H54 (cell line): ENCODE data around the gene KCNH5.
"Not testable (repeated sequence)": the region's sequence is repeated elsewhere in the genome, so short reads cannot be mapped to it uniquely, and the experiment has no call there.

Experiments used
- DNase-seq: peaks from one replicate; pipeline ENCODE4 v3.0.0; 2011; ENCODE audit warnings: low spot score, mixed read lengths; ENCODE audit not compliant: insufficient read length
- FAIRE-seq: peaks from 3 replicates; lab custom pipeline; 2011; peaks lifted over from hg19 to GRCh38; lab: Jason Lieb, UNC
- POLR2A ChIP-seq: IDR thresholded peaks from 2 replicates; pipeline ENCODE4 v1.6.1; 2011; ENCODE audit warnings: low read depth, mild to moderate bottlenecking, low read length

The KCNH5 gene

DNA sequence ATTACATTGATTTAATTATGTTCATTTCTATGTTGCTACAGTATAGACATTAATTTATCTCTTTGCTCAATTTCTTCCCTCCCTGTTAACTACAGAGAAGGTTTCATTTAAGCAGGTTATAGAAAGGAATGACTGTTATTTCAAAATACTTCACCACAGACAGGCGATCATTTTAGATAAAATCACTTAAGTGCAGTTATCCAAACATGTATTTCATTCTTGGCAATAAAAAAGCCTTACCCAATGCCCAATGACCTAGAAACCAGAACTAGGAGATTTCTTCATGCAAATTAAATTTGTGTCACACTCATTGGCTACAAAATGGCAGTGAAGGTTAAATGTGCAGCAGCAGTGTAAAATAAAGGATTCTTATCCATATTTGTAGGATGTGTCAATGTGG lies 266.4 kb downstream of the KCNH5 start:
- no peak for TF ChIP-seq POLR2A
- FAIRE-seq (no peak), DNase-seq (no peak)

DNA sequence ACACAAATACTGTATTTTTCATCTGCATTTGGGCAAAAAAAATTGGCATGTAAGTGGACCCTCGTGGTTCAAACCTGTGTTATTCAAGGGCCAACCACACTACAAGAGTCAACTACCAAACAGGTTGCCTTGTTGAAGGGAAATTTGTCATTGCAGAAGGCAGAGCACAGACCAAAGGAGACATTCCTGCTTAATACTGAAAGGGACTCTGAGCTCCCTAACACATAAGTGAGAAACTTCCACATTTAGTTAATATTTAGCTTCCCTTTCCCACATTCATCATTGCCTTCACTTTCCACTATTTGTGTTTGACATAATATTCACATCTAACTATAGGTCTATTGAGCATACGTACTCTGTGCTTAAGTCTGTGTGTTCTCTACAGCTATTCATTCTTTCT lies 266.9 kb downstream of the KCNH5 start:
- TF ChIP-seq POLR2A, result no peak
- no peak for DNase-seq
- FAIRE-seq, result no peak

DNA sequence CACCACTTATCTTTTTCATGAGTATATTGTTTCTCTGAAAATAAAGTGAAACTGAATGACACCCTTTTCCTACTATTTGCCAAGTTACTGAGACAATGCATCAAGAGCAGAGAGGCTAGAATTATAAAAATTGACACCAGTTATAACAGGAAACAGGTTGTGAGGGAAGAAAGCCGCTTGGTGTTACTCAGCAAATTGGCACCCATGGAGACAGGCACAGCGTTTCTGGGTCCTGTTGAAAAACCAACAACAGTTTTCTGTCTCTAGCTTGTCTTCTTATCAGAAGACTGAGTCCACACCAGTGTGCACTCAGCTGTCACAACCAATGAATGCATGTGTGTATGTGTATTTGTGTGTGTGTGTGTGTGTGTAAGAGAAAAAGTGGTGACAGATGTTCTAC lies 267.7 kb downstream of the KCNH5 start:
- no peak for TF ChIP-seq POLR2A
- no peak for FAIRE-seq
- DNase-seq, result no peak

DNA sequence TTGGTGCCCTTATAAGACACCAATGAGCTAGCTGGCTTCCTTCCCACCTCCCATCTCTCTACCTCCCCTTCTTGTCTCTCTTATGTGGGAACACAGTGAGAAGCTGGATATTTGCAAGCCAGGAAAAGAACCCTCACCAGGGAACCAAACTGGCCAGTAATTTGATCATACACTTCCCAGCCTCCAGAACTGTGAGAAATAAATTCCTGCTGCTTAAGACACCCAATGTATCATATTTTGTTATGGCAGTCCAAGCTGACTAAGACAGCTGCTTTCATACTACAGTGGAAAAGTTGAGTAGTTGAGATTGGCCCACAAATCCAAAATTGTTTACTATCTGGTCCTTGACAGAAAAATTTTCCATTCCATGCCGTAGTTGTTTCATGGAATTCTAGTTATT lies 269.0 kb downstream of the KCNH5 start:
- no peak for TF ChIP-seq POLR2A
- FAIRE-seq (no peak), DNase-seq (no peak)

DNA sequence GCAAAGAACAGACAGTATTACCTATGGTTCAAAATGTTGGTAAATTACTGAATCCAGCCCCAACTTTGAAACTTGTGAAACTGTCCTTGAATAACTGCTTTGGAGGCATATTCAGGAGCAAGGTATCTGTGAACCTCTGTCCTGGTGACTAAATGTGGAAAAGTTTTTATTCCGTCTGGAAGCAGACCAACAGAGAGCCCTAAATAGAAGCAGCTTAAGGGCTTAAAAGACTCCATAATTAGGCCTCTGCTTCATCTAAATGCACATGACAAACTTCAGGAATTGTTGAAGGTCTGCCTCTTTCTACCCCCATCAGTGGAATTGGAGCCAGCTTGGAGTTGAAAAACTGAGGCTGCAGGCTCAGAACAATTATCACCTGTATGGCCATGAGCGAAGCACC lies 276.5 kb downstream of the KCNH5 start:
- FAIRE-seq, result no peak
- DNase-seq, result no peak
- TF ChIP-seq POLR2A, result no peak

DNA sequence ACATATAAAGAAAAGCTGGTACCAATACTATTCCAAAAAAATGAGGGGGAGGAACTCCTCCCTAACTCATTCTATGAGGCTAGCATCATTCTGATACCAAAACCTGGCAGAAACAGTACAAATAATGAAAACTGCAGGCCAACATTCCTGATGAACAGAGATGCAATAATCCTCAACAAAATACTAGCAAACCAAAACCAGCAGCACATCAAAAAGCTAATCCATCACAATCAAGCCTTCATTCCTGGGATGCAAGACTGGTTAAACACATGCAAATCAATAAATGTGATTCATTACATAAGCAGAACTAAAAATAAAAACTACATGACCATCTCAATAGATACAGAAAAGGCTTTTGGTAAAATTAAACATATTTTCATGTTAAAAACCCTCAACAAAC lies 281.3 kb downstream of the KCNH5 start:
- no peak for FAIRE-seq
- DNase-seq, result no peak

DNA sequence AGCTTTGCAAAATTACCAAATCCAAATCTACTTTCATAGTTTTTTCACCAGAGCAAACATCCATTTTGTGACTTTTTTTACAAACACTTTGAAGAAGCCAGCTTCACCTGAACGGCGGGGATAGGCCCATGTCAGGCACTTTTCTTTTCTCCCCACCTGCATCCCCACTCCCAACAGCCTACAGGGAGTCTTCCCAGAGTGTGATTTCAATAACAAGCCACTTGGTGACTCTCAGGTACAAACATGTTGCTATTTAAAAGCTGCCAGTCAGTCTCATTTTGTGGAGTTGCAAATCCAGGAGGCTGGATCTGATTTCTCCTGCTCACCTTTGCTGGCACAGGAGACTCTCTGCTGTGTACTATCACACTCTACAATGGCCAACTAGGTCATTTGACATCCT lies 285.5 kb downstream of the KCNH5 start:
- DNase-seq (no peak), FAIRE-seq (no peak)

More for the DNA sequence above, 281.3 kb downstream of the KCNH5 start:
- TF ChIP-seq POLR2A, result no peak

DNA sequence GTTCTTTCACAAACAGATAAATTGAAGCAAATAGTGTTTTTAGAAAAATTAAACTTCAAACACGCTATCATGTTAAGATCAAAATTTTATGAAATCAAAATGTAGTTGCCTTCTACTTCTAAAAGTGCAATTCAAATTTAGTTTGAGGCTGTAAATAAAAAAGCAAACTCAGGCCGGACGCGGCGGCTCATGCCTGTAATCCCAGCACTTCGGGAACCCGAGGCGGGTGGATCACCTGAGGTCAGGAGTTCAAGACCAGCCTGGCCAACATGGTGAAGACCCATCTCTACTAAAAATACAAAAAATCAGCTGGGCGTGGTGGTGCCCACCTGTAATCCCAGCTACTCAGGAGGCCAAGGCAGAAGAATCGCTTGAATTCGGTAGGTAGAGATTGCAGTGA lies 298.4 kb downstream of the KCNH5 start:
- FAIRE-seq, DNase-seq: not testable (repeated sequence)

More for the DNA sequence above, 285.5 kb downstream of the KCNH5 start:
- TF ChIP-seq POLR2A, result no peak

DNA sequence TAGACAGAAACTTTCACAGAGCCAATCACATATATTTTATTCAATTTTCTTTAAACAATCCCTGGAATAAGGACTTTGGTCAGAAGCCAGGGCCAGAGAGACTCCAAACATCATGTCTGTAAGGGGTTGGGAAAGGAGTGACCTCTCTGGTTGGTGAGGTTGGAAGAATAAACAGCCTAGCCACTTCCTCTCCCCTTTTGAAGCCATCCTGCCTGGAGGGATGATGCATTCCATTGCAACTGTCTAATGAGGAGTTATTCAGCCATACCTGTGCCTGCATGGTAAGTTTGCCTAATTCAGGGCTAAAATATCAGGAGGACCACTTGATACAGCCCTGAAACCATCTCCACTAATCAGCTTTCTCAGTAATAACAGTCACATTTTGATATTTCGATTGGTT lies 299.8 kb downstream of the KCNH5 start:
- FAIRE-seq (no peak), DNase-seq (no peak)
- TF ChIP-seq POLR2A, result no peak

DNA sequence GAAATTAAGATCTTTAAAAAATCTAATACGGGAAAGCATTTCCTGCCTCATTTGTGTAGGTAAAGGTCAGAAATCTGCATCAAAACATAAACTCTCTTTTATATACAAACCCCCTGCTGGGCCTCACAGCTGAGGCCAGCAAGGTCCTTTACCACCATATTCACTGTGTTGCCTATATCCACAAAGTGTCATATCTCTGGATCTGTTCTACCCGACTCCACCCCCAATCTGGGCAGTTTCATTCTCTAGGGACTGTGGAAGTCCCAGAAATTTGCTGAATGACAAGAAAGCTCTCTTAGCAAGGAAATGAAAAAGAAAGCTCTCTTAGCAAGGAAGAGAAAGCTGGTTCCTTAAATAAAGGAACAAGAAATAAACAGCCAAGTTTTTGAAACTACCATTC lies 301.7 kb downstream of the KCNH5 start:
- FAIRE-seq (no peak), DNase-seq (no peak)
- no peak for TF ChIP-seq POLR2A

DNA sequence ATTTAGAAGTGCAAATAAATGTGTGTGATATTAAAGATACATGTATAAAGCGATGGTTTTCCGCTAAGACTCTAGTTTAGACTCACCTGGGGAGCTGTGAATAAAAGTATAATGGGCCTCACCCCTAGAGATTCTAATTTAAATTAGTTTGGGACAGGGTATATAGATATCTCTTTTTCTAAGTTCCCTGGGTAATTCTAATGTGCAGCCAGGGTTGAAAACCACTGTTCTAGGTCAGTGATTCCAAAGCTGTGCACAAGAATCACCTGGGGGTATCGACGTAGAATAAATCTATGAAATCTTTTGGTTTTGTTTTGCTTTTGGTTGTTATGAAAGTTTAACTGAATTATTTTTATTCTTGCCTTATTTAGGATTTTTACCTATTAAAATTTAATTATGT lies 302.1 kb downstream of the KCNH5 start:
- DNase-seq (no peak), FAIRE-seq (no peak)
- TF ChIP-seq POLR2A, result no peak

DNA sequence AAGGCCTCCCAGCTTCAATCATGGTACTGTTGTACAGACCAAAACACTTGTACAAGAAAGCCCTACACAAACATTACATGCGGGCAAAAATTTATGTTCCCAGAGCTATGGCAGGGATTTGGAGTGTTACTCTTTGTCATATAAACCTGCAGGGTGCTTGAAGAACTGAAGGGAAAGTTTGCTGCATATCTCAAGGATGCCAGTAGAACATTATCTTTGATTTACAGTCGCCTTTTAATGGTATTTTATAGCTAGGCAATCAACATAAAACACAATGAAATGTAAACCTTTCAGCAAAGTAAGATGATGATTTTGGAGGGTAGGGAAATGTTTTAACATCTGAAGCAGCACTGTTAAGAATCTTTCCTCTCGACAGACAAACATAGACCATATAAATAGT lies 305.6 kb downstream of the KCNH5 start:
- no peak for FAIRE-seq
- TF ChIP-seq POLR2A, result no peak
- DNase-seq, result no peak

DNA sequence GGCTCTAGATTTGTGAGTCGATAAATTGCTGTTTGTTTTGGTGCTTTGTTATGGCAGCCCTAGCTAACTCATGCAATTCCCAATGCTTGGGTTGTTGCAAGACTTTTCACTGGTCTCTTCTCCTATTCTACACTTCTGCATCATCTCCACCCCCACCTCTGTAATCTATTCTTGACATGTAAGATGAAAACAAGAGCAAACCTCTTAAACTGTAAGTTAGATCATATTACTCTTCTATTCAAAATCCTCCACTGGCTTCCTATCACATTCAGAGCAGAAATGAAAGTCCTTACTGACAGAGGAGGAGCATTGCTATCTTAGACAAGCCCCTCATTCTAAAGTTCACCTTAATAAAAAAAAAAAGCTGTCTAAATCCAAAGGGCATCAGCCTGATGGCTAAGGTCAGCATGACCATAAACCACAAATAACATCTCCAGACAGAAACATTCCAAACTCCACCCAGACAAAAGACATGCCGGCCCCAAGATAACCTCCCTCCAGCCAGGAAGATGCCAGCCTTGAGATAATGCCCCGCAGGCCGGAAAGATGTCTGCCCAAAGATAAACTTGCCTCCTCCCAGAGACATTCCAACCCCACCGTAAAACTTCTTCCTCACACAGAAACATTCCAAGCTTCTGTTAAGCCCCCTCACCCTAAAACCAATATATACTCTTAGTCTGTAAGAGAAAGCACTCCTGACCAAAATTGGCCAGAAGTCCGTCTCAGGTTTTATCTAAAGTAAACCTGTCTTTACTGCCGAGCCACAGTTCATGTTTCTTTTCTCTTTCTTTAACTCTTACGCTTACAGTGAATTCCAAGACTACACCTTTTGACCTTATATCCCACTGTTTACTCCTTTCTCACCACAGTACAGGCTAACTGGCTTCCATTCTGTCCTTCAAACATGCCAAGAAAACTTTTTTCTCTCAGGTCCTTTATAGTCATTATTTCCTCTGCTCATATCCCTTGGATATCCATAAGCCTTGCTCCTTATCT lies 308.9 kb downstream of the KCNH5 start:
- FAIRE-seq (no peak), DNase-seq (no peak)
- TF ChIP-seq POLR2A, result no peak

DNA sequence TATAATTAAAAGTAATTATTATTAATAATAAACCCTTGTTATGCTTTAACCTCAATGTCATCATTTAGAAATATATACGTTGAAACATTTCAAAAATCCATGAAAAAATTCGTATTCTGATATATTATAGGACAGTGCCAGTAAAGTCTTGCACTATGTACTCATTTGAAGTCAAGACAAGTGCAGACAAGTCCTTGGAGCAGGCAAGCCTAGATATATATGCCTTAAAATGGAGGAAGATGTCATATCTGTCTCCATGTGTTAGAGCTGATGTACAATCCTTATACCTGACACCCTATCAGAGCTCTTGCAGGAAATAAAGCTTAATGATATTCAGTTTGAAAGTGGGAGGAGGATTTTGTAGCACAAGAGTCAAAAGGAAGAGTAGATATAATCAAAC lies 310.4 kb downstream of the KCNH5 start:
- TF ChIP-seq POLR2A, result no peak
- DNase-seq, result no peak
- no peak for FAIRE-seq

DNA sequence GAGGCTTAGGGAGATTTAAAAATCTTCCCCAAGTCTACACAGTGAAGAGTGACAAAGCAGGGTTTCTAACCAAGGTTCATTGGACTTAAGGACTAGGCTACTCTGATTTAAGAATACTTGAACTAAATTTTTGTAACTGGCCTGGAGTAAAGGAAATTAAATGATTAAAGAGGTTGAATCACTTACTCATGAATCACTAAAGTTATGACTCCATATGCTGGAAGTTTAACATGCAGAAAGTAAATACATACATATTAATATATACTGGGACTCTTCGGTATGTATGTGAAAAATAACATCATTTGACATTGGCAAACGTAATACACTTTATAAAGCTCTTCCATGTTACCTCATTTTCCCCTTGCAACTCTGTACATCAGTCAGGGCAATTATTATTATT lies 322.9 kb downstream of the KCNH5 start:
- TF ChIP-seq POLR2A, result no peak
- no peak for FAIRE-seq
- no peak for DNase-seq
